OCI-LY7 (cell line): Measurements from ENCODE around the gene CAP2.

Source experiments
- CTCF ChIP-seq: fragments of 200-600 bp; sonication (generic); conservative IDR thresholded peaks from 2 replicates; pipeline ENCODE4 v1.5.1; 2014; ENCODE audit warnings: mild to moderate bottlenecking, antibody characterized with exemption, low read length, moderate library complexity, mixed read lengths
- EZH2phosphoT487 ChIP-seq: fragments of 200-600 bp; sonication (generic); IDR thresholded peaks from 2 replicates; pipeline ENCODE4 v1.6.1; 2018; ENCODE audit warnings: low read depth, borderline replicate concordance, mild to moderate bottlenecking, mixed run types, antibody characterized with exemption, low read length, moderate library complexity, mixed read lengths

- TF ChIP-seq CTCF (no peak), EZH2phosphoT487 (no peak)
Measured at GRCh38 chr6:17485181-17485580, 91.8 kb downstream of the CAP2 start.
